Stimulated activated CD4-positive, alpha-beta T cell treated with anti-CD3 and anti-CD28 coated beads, Interleukin-1b, Interleukin-23, amount 100 ng/mL, for 1 hour (primary cell): Measurements from ENCODE around the gene SNX6.
"Not testable (repeated sequence)": the region's sequence is repeated elsewhere in the genome, so short reads cannot be mapped to it uniquely, and the experiment has no call there.

Experiments
- DNase-seq, 2 donors: peaks; one replicate each; pipeline ENCODE4 v3.0.0-alpha.2; 2020; ENCODE audit warnings: low read depth in 2 of 2

Gene SNX6

GRCh38 chr14:34521071-34521470 lies 108.9 kb downstream of the SNX6 start:
- not testable (repeated sequence) for DNase-seq

GRCh38 chr14:34520304-34520970 lies 109.5 kb downstream of the SNX6 start:
- DNase-seq, result not testable (repeated sequence)
